SK-N-SH (cell line): ENCODE data around the gene CIB4. TPM values are rescaled to one million over a fixed set of nuclear protein-coding genes. Genes with fewer than 3 reads are reported as not detected.

ENCODE experiments used
- CTCF ChIA-PET: fragments of 300-600, 350-600 bp; formaldehyde crosslinking; extraction: SDS; loops from one replicate; lab custom pipeline; 2021; lab: Yijun Ruan, JAX
- POLR2A ChIA-PET: fragments of 350-600 bp; sonication (Branson Sonifier 250); formaldehyde crosslinking; extraction: SDS; loops from one replicate; lab custom pipeline; 2020; ENCODE audit warnings: antibody characterized with exemption, inconsistent platforms; lab: Yijun Ruan, JAX
- DNase-seq: peaks from one replicate; pipeline ENCODE4 v3.0.0; 2012
- H2AFZ ChIP-seq: fragments of 200-600 bp; sonication (generic); 2 replicates; pipeline ENCODE4 v1.8.1; 2016; ENCODE audit warnings: antibody characterized with exemption, mild to moderate bottlenecking, low read depth
- H3F3A ChIP-seq: fragments of 200-600 bp; sonication (generic); replicated peaks from 2 replicates; pipeline ENCODE3; 2016; ENCODE audit warnings: antibody characterized with exemption, mild to moderate bottlenecking; ENCODE audit not compliant: insufficient read depth
- H3K27ac ChIP-seq, 2 experiments: fragments of 200-500 bp in 1 of 2; fragments of 200-600 bp in 1 of 2; sonication (Bioruptor generic) in 1 of 2; sonication (generic), shearing (Covaris generic) in 1 of 2; 2 replicates each; pipeline versions ENCODE4 v1.5.1 to v1.6.1; 2014 to 2016; ENCODE audit warnings: low read depth in 2 of 2, inconsistent platforms in 1 of 2, low read length in 1 of 2, mild to moderate bottlenecking in 1 of 2, mixed read lengths in 1 of 2
- H3K27me3 ChIP-seq: fragments of 200-600 bp; sonication (generic), shearing (Covaris generic); 2 replicates; pipeline ENCODE4 v1.6.1; 2016; ENCODE audit warnings: mixed run types; ENCODE audit not compliant: insufficient read depth
- H3K36me3 ChIP-seq, 2 experiments: fragments of 200-500 bp in 1 of 2; fragments of 200-600 bp in 1 of 2; sonication (Bioruptor generic) in 1 of 2; sonication (generic) in 1 of 2; replicated peaks in 1 of 2; 2 replicates each; pipeline versions ENCODE3 to v1.5.1; 2014 to 2016; ENCODE audit warnings: low read length in 1 of 2, mild to moderate bottlenecking in 1 of 2; ENCODE audit not compliant: insufficient read depth in 2 of 2, control insufficient read depth in 1 of 2
- H3K4me1 ChIP-seq, 2 experiments: fragments of 200-500 bp in 1 of 2; fragments of 200-600 bp in 1 of 2; sonication (Bioruptor generic) in 1 of 2; sonication (generic), shearing (Covaris generic) in 1 of 2; 2 replicates each; pipeline versions ENCODE4 v1.5.1 to v1.6.1; 2014 to 2016; ENCODE audit warnings: low read depth in 1 of 2, low read length in 1 of 2, mixed run types in 1 of 2; ENCODE audit not compliant: insufficient read depth in 2 of 2, control insufficient read depth in 1 of 2
- H3K4me2 ChIP-seq: fragments of 200-600 bp; sonication (generic), shearing (Covaris generic); 2 replicates; pipeline ENCODE4 v1.6.1; 2017; ENCODE audit warnings: mixed run types
- H3K4me3 ChIP-seq, 2 experiments: fragments of 200-500 bp in 1 of 2; fragments of 200-600 bp in 1 of 2; sonication (Bioruptor generic) in 1 of 2; sonication (generic), shearing (Covaris generic) in 1 of 2; 2 replicates each; pipeline versions ENCODE4 v1.5.1 to v1.8.1; 2014 to 2016; ENCODE audit warnings: low read depth in 2 of 2, inconsistent platforms in 1 of 2, low read length in 1 of 2, mild to moderate bottlenecking in 1 of 2, mixed read lengths in 1 of 2, moderate library complexity in 1 of 2
- H3K79me2 ChIP-seq: fragments of 200-600 bp; sonication (generic); 2 replicates; pipeline ENCODE4 v1.8.1; 2017; ENCODE audit warnings: mild to moderate bottlenecking; ENCODE audit not compliant: insufficient read depth
- H3K9ac ChIP-seq: fragments of 200-600 bp; sonication (generic); 2 replicates; pipeline ENCODE4 v1.6.1; 2017; ENCODE audit warnings: mixed run types
- H3K9me2 ChIP-seq: fragments of 200-600 bp; sonication (generic); 2 replicates; pipeline ENCODE4 v1.6.1; 2017; ENCODE audit warnings: mixed run types
- H3K9me3 ChIP-seq: fragments of 200-600 bp; sonication (generic); 2 replicates; pipeline ENCODE4 v1.6.1; 2017; ENCODE audit warnings: mixed run types, mild to moderate bottlenecking, moderate library complexity
- H4K20me1 ChIP-seq: fragments of 200-600 bp; sonication (generic); 2 replicates; pipeline ENCODE4 v1.6.1; 2017; ENCODE audit warnings: mild to moderate bottlenecking, mixed run types; ENCODE audit not compliant: insufficient read depth
- CHD2 ChIP-seq: fragments of 150-350 bp; IDR thresholded peaks from 2 replicates; pipeline ENCODE4 v1.6.1; 2018; ENCODE audit warnings: low read length; ENCODE audit not compliant: partially characterized antibody
- EP300 ChIP-seq, 2 experiments: IDR thresholded peaks; 2 replicates each; pipeline versions ENCODE4 v1.4.0 to v1.6.1; 2012; ENCODE audit warnings: borderline replicate concordance in 1 of 2, low read depth in 1 of 2, low read length in 1 of 2
- EZH2phosphoT487 ChIP-seq: fragments of 200-600 bp; sonication (generic); IDR thresholded peaks from 2 replicates; pipeline ENCODE4 v1.6.1; 2017; ENCODE audit warnings: low read depth, mixed run types, mild to moderate bottlenecking, antibody characterized with exemption, moderate library complexity, borderline replicate concordance
- FOSL2 ChIP-seq: IDR thresholded peaks from 2 replicates; pipeline ENCODE4 v1.4.0; 2012; ENCODE audit warnings: low read depth, mild to moderate bottlenecking, moderate library complexity, borderline replicate concordance
- FOXJ3 ChIP-seq: sonication (generic); formaldehyde crosslinking; IDR thresholded peaks from 2 replicates; pipeline ENCODE4 v1.5.1; 2020; ENCODE audit warnings: mild to moderate bottlenecking, missing genetic modification reagents
- IRF3 ChIP-seq: fragments of 150-350 bp; IDR thresholded peaks from 2 replicates; pipeline ENCODE4 v1.6.1; 2016; ENCODE audit warnings: mild to moderate bottlenecking, low read depth, low read length
- JUND ChIP-seq: IDR thresholded peaks from 2 replicates; pipeline ENCODE4 v1.4.0; 2012
- MEF2A ChIP-seq: IDR thresholded peaks from 2 replicates; pipeline ENCODE4 v1.4.0; 2012; ENCODE audit warnings: low read depth, borderline replicate concordance
- NFIC ChIP-seq: IDR thresholded peaks from 2 replicates; pipeline ENCODE4 v1.4.0; 2012; ENCODE audit warnings: borderline replicate concordance
- NRF1 ChIP-seq: IDR thresholded peaks from 2 replicates; pipeline ENCODE4 v1.6.1; 2012; ENCODE audit warnings: low read depth, mild to moderate bottlenecking, low read length
- PBX3 ChIP-seq: IDR thresholded peaks from 2 replicates; pipeline ENCODE4; 2012
- RFX5 ChIP-seq: IDR thresholded peaks from 2 replicates; pipeline ENCODE4 v1.6.1; 2012; ENCODE audit warnings: mild to moderate bottlenecking, improper control_type of control experiment, low read length
- RXRA ChIP-seq: IDR thresholded peaks from 2 replicates; pipeline ENCODE4 v1.4.0; 2012; ENCODE audit warnings: low read depth, mild to moderate bottlenecking, borderline replicate concordance
- SIN3A ChIP-seq: IDR thresholded peaks from 2 replicates; pipeline ENCODE4 v1.6.1; 2012; ENCODE audit warnings: low read depth, mild to moderate bottlenecking, low read length, moderate library complexity, borderline replicate concordance
- TAF1 ChIP-seq: IDR thresholded peaks from 2 replicates; pipeline ENCODE4 v1.6.1; 2012; ENCODE audit warnings: low read depth, mild to moderate bottlenecking, low read length, moderate library complexity, borderline replicate concordance
- TCF12 ChIP-seq: IDR thresholded peaks from 2 replicates; pipeline ENCODE4 v1.4.0; 2012
- YY1 ChIP-seq: IDR thresholded peaks from 2 replicates; pipeline ENCODE4 v1.4.0; 2012; ENCODE audit warnings: low read depth, mild to moderate bottlenecking
- WGBS: methylation state at CpG from one replicate; pipeline ENCODE4 v1.1.6; 2017; ENCODE audit warnings: low lambda C conversion rate; 5-methylcytosine and 5-hydroxymethylcytosine counted together
- polyA plus RNA-seq, 3 experiments: library from polyadenylated mRNA; depleted of rRNA; stranded (reverse); fragments of >200 nt; gene quantifications; 2 replicates each; pipeline ENCODE4 v1.2.3, GENCODE V29; 2012
- TF ChIP-seq, protein P1 (sequence below): IDR thresholded peaks from 2 replicates; pipeline ENCODE4 v1.4.0; 2012; ENCODE audit warnings: low read depth, borderline replicate concordance
- TF ChIP-seq, protein P2 (sequence below): IDR thresholded peaks from 2 replicates; pipeline ENCODE4 v1.4.0; 2012; ENCODE audit warnings: low read depth, borderline replicate concordance

CIB4 gene
- polyA plus RNA-seq, 1 of the 3 experiments (the other 2 are of a cell fraction), result not detected

- ChIA-PET CTCF (interaction anchor here (0.9 to 11.1 kb wide), 3 partner anchors 13 to 42 kb away, joined by 3 to 153 read pairs (median 3); no protein-coding TSS in a partner anchor), POLR2A (no interaction called here)
- no peaks in the 10 kb centered on the region for H3K9me2 ChIP-seq
- no peak overlapping the region for H3K27ac ChIP-seq
- no peaks in the 10 kb centered on the region for H3K9me3 ChIP-seq
- H3K4me2 ChIP-seq, result no peak overlapping the region
- H3F3A ChIP-seq, result no peaks in the 10 kb centered on the region
- H3K4me3 ChIP-seq, result no peak overlapping the region
- H4K20me1 ChIP-seq, result no peaks in the 10 kb centered on the region
- peaks cover 85% of the 10 kb centered on the region for H3K27me3 ChIP-seq
- H3K9ac ChIP-seq, result no peak overlapping the region
- peaks cover 0 to 9% of the 10 kb centered on the region in 2 experiments; a peak in 1 of 4 replicates for H3K4me1 ChIP-seq
- no peaks in the 10 kb centered on the region for H3K36me3 ChIP-seq
- TF ChIP-seq, protein P1, sequence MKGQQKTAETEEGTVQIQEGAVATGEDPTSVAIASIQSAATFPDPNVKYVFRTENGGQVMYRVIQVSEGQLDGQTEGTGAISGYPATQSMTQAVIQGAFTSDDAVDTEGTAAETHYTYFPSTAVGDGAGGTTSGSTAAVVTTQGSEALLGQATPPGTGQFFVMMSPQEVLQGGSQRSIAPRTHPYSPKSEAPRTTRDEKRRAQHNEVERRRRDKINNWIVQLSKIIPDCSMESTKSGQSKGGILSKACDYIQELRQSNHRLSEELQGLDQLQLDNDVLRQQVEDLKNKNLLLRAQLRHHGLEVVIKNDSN, result no peak
- TF ChIP-seq JUND (no peak), MEF2A (no peak), TAF1 (no peak), CHD2 (no peak), YY1 (no peak), EZH2phosphoT487 (no peak), RFX5 (no peak), TCF12 (no peak), NRF1 (no peak), EP300 (IDR thresholded peaks at IDR 0.05; ENCODE audit: borderline replicate concordance in 1 of 2, low read depth in 1 of 2, low read length in 1 of 2) (no peak), RXRA (no peak), IRF3 (no peak), SIN3A (no peak), NFIC (no peak), FOXJ3 (CRISPR knock-in tag) (no peak), FOSL2 (no peak), PBX3 (no peak)
- TF ChIP-seq, protein P2, sequence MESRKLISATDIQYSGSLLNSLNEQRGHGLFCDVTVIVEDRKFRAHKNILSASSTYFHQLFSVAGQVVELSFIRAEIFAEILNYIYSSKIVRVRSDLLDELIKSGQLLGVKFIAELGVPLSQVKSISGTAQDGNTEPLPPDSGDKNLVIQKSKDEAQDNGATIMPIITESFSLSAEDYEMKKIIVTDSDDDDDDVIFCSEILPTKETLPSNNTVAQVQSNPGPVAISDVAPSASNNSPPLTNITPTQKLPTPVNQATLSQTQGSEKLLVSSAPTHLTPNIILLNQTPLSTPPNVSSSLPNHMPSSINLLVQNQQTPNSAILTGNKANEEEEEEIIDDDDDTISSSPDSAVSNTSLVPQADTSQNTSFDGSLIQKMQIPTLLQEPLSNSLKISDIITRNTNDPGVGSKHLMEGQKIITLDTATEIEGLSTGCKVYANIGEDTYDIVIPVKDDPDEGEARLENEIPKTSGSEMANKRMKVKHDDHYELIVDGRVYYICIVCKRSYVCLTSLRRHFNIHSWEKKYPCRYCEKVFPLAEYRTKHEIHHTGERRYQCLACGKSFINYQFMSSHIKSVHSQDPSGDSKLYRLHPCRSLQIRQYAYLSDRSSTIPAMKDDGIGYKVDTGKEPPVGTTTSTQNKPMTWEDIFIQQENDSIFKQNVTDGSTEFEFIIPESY, result no peak
- DNase-seq, result no peak
- no peak overlapping the region for H2AFZ ChIP-seq
- no peaks in the 10 kb centered on the region for H3K79me2 ChIP-seq
- 51% methylated on average over 3 of the region's 3 CpGs for WGBS
Measured at GRCh38 chr2:26564121-26564644, 77.0 kb downstream of the CIB4 start.
